Measurements from ENCODE around the gene FAM120B. TPM values are rescaled to one million over a fixed set of nuclear protein-coding genes. Genes with fewer than 3 reads are reported as not detected.

The FAM120B gene
- total and polyA plus RNA-seq, 8 donors = 5.6 to 18.7 (median 11.7) TPM

GRCh38 chr6:170312876-170313275, 6.3 kb downstream of the FAM120B start:
- H3K36me3 ChIP-seq = no peaks in the 10 kb centered on the region
- intact Hi-C loops (cut with DNase I) = no loop called here
- H3K27me3 ChIP-seq = no peaks in the 10 kb centered on the region
- no peak for FAIRE-seq
- TF ChIP-seq CTCF (IDR thresholded peaks at IDR 0.05) = no peak
- no peak overlapping the region for H3K4me3 ChIP-seq
- no peaks in the 10 kb centered on the region for H3K9me3 ChIP-seq
- ATAC-seq = no peak
- DNase-seq = no peak
- H3K27ac ChIP-seq = no peak overlapping the region
- WGBS, 2 donors = 82 to 87% methylated on average over 2 of the region's 2 CpGs
- H3K4me1 ChIP-seq = peaks cover 2 to 32% (median 12%) of the 10 kb centered on the region in 3 donors

GRCh38 chr6:170313716-170314295, 7.2 kb downstream of the FAM120B start:
- 91 to 92% methylated on average over 6 of the region's 6 CpGs for WGBS, 2 donors
- ATAC-seq = no peak
- Histone ChIP-seq H3K9me3 (no peaks in the 10 kb centered on the region), H3K27me3 (no peaks in the 10 kb centered on the region), H3K36me3 (no peaks in the 10 kb centered on the region), H3K4me3 (no peak overlapping the region), H3K27ac (no peak overlapping the region), H3K4me1 (peaks cover 0 to 23% (median 5%) of the 10 kb centered on the region in 3 donors)
- FAIRE-seq = no peak
- no peak for DNase-seq
- no peak for TF ChIP-seq CTCF (IDR thresholded peaks at IDR 0.05)
- intact Hi-C loops (cut with DNase I) = no loop called here

GRCh38 chr6:170314983-170315382, 8.4 kb downstream of the FAM120B start:
- no peak for FAIRE-seq
- intact Hi-C loops (cut with DNase I) = no loop called here
- no peak overlapping the region for H3K4me3 ChIP-seq
- peaks cover 0 to 12% (median under 1%) of the 10 kb centered on the region in 3 donors for H3K4me1 ChIP-seq
- ATAC-seq = no peak
- no peaks in the 10 kb centered on the region for H3K27me3 ChIP-seq
- no peak for DNase-seq
- no peak for TF ChIP-seq CTCF (IDR thresholded peaks at IDR 0.05)
- no peaks in the 10 kb centered on the region for H3K36me3 ChIP-seq
- no peaks in the 10 kb centered on the region for H3K9me3 ChIP-seq
- H3K27ac ChIP-seq = no peak overlapping the region
- WGBS, 2 donors = 87 to 90% methylated on average over 5 of the region's 5 CpGs

GRCh38 chr6:170316071-170316470, 9.5 kb downstream of the FAM120B start:
- H3K4me1 ChIP-seq = peaks cover 0 to 12% (median 0%) of the 10 kb centered on the region in 3 donors
- H3K27ac ChIP-seq = no peak overlapping the region
- ATAC-seq (peak in 1 of 4 donors; percentile 40), DNase-seq (no peak), FAIRE-seq (no peak)
- no peak overlapping the region for H3K4me3 ChIP-seq
- whole genome bisulfite sequencing, 2 donors = 88 to 89% methylated on average over 4 of the region's 4 CpGs
- no peaks in the 10 kb centered on the region for H3K27me3 ChIP-seq
- TF ChIP-seq CTCF (IDR thresholded peaks at IDR 0.05) = no peak
- no peaks in the 10 kb centered on the region for H3K36me3 ChIP-seq
- H3K9me3 ChIP-seq = no peaks in the 10 kb centered on the region
- intact Hi-C loops (cut with DNase I) = no loop called here

GRCh38 chr6:170317076-170317475, 10.5 kb downstream of the FAM120B start:
- WGBS, 2 donors = 7 to 14% methylated on average over 1 of the region's 1 CpG
- no peak for TF ChIP-seq CTCF (IDR thresholded peaks at IDR 0.05)
- DNase-seq = no peak

More at GRCh38 chr6:170317076-170317475, 10.5 kb downstream of the FAM120B start:
- FAIRE-seq = no peak
- H3K27ac ChIP-seq = no peak overlapping the region
- H3K9me3 ChIP-seq = no peaks in the 10 kb centered on the region
- no peak overlapping the region for H3K4me3 ChIP-seq
- peaks cover 0 to 3% (median 0%) of the 10 kb centered on the region in 3 donors for H3K36me3 ChIP-seq
- H3K27me3 ChIP-seq = no peaks in the 10 kb centered on the region
- intact Hi-C loops (cut with DNase I) = no loop called here
- peaks cover 0 to 12% (median 0%) of the 10 kb centered on the region in 3 donors for H3K4me1 ChIP-seq
- ATAC-seq = peak; percentile 28 to 45 (median 34)
